Mesendoderm (in vitro differentiated cells): ENCODE data around the gene CHMP6.

Experiments
- DNase-seq: peaks from one replicate; pipeline ENCODE4 v3.0.0; 2013
- H2AK5ac ChIP-seq: 2 replicates; pipeline ENCODE4 v1.6.1; 2013; ENCODE audit warnings: low read length, inconsistent platforms
- H2BK120ac ChIP-seq: 2 replicates; pipeline ENCODE4 v1.6.1; 2013; ENCODE audit warnings: low read depth, mild to moderate bottlenecking, low read length, moderate library complexity, mixed read lengths
- H2BK15ac ChIP-seq: replicated peaks from 2 replicates; pipeline ENCODE4 v1.6.1; 2013; ENCODE audit warnings: low read depth, mild to moderate bottlenecking, moderate library complexity
- H2BK5ac ChIP-seq: 2 replicates; pipeline ENCODE4 v1.6.1; 2013; ENCODE audit warnings: low read length, inconsistent platforms
- H3K18ac ChIP-seq: 2 replicates; pipeline ENCODE4 v1.6.1; 2013; ENCODE audit warnings: mild to moderate bottlenecking, low read length, mixed read lengths
- H3K23ac ChIP-seq: one replicate; pipeline ENCODE4 v1.6.1; 2013; ENCODE audit warnings: low read length
- H3K27ac ChIP-seq: 2 replicates; pipeline ENCODE4 v1.5.1; 2013; ENCODE audit warnings: low read depth, mild to moderate bottlenecking, inconsistent platforms, low read length, moderate library complexity
- H3K27me3 ChIP-seq: 2 replicates; pipeline ENCODE4 v1.6.1; 2013; ENCODE audit warnings: low read length, control low read depth, mild to moderate bottlenecking, inconsistent platforms; ENCODE audit not compliant: insufficient read depth, poor library complexity
- H3K36me3 ChIP-seq: 2 replicates; pipeline ENCODE4 v1.6.1; 2013; ENCODE audit warnings: low read length, inconsistent platforms; ENCODE audit not compliant: control insufficient read depth, insufficient read depth
- H3K4ac ChIP-seq: one replicate; pipeline ENCODE4 v1.6.1; 2013; ENCODE audit warnings: low read depth, mild to moderate bottlenecking, low read length, moderate library complexity
- H3K4me1 ChIP-seq: 2 replicates; pipeline ENCODE4 v1.6.1; 2013; ENCODE audit warnings: low read depth, low read length, inconsistent platforms; ENCODE audit not compliant: control insufficient read depth
- H3K4me2 ChIP-seq: 2 replicates; pipeline ENCODE4 v1.6.1; 2013; ENCODE audit warnings: low read length
- H3K4me3 ChIP-seq: 2 replicates; pipeline ENCODE4 v1.5.1; 2013; ENCODE audit warnings: mild to moderate bottlenecking, low read length
- H3K56ac ChIP-seq: one replicate; pipeline ENCODE4 v1.6.1; 2013; ENCODE audit warnings: low read length
- H3K79me1 ChIP-seq: 2 replicates; pipeline ENCODE4 v1.6.1; 2013; ENCODE audit warnings: low read length, inconsistent platforms
- H3K79me2 ChIP-seq: 2 replicates; pipeline ENCODE4 v1.6.1; 2013; ENCODE audit warnings: mild to moderate bottlenecking, low read length; ENCODE audit not compliant: control insufficient read depth, insufficient read depth
- H3K9ac ChIP-seq: 2 replicates; pipeline ENCODE4 v1.6.1; 2013; ENCODE audit warnings: low read length, inconsistent platforms
- H4K5ac ChIP-seq: one replicate; pipeline ENCODE4 v1.6.1; 2013; ENCODE audit warnings: low read length
- H4K8ac ChIP-seq: one replicate; pipeline ENCODE4 v1.6.1; 2013; ENCODE audit warnings: low read depth, mild to moderate bottlenecking, control low read depth, low read length, moderate library complexity
- WGBS: extraction: QIAGEN DNeasy Blood & Tissue Kit; methylation state at CpG from one replicate; pipeline ENCODE4 v1.1.7; 2013; ENCODE audit warnings: low lambda C conversion rate, missing lambda C conversion rate; ENCODE audit not compliant: insufficient coverage; ENCODE audit errors: extremely low coverage; 5-methylcytosine and 5-hydroxymethylcytosine counted together

The CHMP6 gene

DNA sequence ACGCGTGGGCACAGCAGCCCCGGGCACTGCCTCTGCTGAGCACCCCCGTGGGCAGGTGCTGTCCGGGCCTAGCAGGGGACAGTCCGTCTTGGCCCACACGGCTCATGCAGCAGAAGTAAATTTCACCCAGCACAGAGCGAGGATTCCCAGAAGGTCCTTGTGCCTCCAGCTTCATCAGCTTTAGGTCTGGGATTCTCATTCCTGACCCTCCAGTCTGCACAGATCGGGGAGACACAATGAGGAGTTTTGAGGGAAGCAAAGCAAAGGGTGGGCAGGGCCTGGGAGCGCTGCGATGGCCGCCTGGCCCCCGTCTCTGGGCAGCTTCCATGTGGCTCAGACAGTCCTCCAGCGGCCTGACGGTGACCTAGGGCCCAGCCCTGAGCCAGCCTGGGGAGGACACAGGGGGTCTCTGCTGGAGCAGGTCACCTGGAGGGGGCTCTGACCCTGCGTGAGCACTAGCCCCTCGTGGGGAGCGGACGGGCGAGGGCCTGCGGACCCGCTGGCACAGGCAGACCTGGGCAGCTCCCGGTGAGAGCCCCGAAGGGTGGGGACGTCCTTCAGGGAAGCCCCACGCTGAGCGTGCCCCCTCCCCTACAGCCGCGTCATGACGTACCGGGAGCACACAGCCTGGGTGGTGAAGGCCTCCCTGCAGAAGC is 30.7 kb upstream of the CHMP6 start:
- WGBS: no CpG with 5 or more reads among the region's 31 CpGs
- H2AK5ac ChIP-seq: no peak overlapping the region
- H3K9ac ChIP-seq: no peak overlapping the region
- H3K4ac ChIP-seq: no peak overlapping the region
- H3K56ac ChIP-seq: no peak overlapping the region
- no peak overlapping the region for H2BK120ac ChIP-seq
- no peak overlapping the region for H3K27ac ChIP-seq
- H3K79me2 ChIP-seq: no peaks in the 10 kb centered on the region
- no peak overlapping the region for H3K4me3 ChIP-seq
- H3K36me3 ChIP-seq: no peaks in the 10 kb centered on the region
- H2BK5ac ChIP-seq: no peak overlapping the region
- H3K27me3 ChIP-seq: no peaks in the 10 kb centered on the region
- H2BK15ac ChIP-seq: no peak overlapping the region
- no peak overlapping the region for H3K23ac ChIP-seq
- no peak overlapping the region for H4K8ac ChIP-seq
- no peak overlapping the region for H3K18ac ChIP-seq
- no peak overlapping the region for H3K4me2 ChIP-seq
- no peaks in the 10 kb centered on the region for H3K79me1 ChIP-seq
- H3K4me1 ChIP-seq: no peaks in the 10 kb centered on the region
- DNase-seq: no peak
- H4K5ac ChIP-seq: no peak overlapping the region

DNA sequence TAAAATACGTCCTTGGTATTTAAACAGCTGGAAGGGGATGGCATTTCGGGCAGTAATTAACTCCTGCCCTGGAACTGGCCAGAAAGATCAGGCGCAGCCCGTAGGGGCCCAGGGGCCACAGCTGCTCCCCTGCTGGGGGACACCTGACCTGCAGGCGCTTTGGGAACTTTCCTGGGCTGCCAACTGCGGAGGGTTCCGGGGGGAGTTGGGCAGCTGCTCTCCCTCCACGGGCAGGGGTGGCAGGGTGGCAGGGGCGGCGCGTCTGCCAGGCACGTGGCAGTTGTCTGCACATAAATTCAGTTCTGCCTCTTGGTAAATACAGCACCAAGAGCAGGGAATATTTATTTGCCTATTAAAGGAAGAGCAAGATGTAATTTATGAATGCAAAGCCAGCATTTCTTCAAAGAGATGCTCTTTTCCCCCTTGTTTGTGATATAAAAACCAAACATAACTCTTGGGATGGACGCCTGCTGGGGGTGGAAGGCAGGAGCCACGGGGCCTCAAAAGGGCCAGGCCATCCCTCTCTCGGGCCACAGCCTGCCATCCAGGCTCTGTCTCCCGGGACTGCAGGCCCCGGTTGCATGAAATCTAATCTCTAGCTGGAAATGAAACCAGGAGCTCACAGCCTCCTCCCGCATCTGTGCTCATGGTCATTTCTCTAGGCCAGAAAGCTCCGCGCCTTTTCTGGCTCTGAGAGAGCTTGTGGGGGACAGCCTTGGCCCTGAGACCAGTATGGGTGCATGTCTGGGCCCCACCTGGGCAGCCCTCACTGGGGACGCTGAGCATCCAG is 29.9 kb upstream of the CHMP6 start:
- no CpG with 5 or more reads among the region's 21 CpGs for WGBS
- Histone ChIP-seq H3K79me2 (no peaks in the 10 kb centered on the region), H2BK120ac (no peak overlapping the region), H2AK5ac (no peak overlapping the region), H3K56ac (no peak overlapping the region), H2BK5ac (no peak overlapping the region), H3K27me3 (no peaks in the 10 kb centered on the region), H3K4me2 (no peak overlapping the region), H3K36me3 (no peaks in the 10 kb centered on the region), H3K4me1 (no peaks in the 10 kb centered on the region), H3K4ac (no peak overlapping the region), H3K9ac (no peak overlapping the region), H3K79me1 (no peaks in the 10 kb centered on the region), H3K4me3 (no peak overlapping the region), H3K18ac (no peak overlapping the region), H2BK15ac (no peak overlapping the region), H3K23ac (no peak overlapping the region), H4K5ac (no peak overlapping the region), H4K8ac (no peak overlapping the region), H3K27ac (no peak overlapping the region)
- no peak for DNase-seq

GRCh38 chr17:80962356-80963329 is 29.0 kb upstream of the CHMP6 start:
- H4K8ac ChIP-seq: no peak overlapping the region
- no peak overlapping the region for H3K18ac ChIP-seq
- no peaks in the 10 kb centered on the region for H3K4me1 ChIP-seq
- H3K79me2 ChIP-seq: no peaks in the 10 kb centered on the region
- no peak overlapping the region for H3K4ac ChIP-seq
- H3K4me2 ChIP-seq: no peak overlapping the region
- H3K79me1 ChIP-seq: no peaks in the 10 kb centered on the region
- no peak for DNase-seq
- no peak overlapping the region for H2BK5ac ChIP-seq
- H3K27me3 ChIP-seq: no peaks in the 10 kb centered on the region
- no peak overlapping the region for H3K27ac ChIP-seq
- no peak overlapping the region for H3K56ac ChIP-seq
- no peak overlapping the region for H3K23ac ChIP-seq
- no peak overlapping the region for H3K4me3 ChIP-seq
- no peak overlapping the region for H4K5ac ChIP-seq
- no peaks in the 10 kb centered on the region for H3K36me3 ChIP-seq
- no peak overlapping the region for H3K9ac ChIP-seq
- no peak overlapping the region for H2BK120ac ChIP-seq
- H2BK15ac ChIP-seq: no peak overlapping the region
- no CpG with 5 or more reads among the region's 41 CpGs for WGBS
- H2AK5ac ChIP-seq: no peak overlapping the region

DNA sequence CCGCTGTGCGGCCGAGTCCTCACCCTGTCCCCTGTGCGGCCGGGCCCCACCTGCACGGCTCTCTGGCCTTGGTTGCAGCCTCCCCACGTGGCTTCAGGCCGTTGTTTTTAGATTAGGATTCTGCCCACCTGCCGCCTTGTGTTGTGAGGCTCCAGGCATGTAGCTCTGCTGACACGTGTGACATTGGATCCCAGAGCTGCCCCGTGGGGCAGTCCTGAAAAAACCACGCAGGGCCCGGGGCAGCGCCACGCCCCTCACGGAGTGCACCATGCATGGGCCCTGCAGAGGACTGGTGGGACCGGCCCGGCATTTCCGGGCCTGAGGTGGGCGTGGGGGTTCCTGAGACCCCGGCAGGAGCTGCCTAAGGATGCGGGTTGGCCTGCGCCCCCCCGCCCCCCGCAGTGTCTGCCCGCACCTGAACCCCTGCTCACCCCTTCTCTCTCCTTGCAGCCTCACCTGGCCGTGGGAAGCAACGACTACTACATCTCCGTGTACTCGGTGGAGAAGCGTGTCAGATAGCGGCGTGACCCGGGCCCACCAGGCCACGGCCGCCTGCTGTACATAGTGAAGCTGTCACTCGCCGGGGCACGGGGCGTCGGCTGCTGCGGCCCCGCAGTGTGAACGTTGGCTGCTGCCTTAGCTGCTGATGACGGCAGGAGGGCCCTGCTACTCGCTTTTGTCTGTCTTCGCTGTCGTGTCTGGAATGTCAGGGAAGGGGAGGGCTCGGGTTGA is 27.7 kb upstream of the CHMP6 start:
- WGBS: no CpG with 5 or more reads among the region's 49 CpGs
- H3K79me1 ChIP-seq: no peaks in the 10 kb centered on the region
- no peak overlapping the region for H3K27ac ChIP-seq
- H2BK120ac ChIP-seq: no peak overlapping the region
- H3K27me3 ChIP-seq: no peaks in the 10 kb centered on the region
- H4K8ac ChIP-seq: no peak overlapping the region
- H3K4me2 ChIP-seq: no peak overlapping the region
- H3K4me1 ChIP-seq: no peaks in the 10 kb centered on the region
- no peak overlapping the region for H3K18ac ChIP-seq
- no peak overlapping the region for H2BK15ac ChIP-seq
- H3K56ac ChIP-seq: no peak overlapping the region
- no peaks in the 10 kb centered on the region for H3K36me3 ChIP-seq
- H2BK5ac ChIP-seq: no peak overlapping the region
- no peak overlapping the region for H4K5ac ChIP-seq
- no peak overlapping the region for H3K4ac ChIP-seq
- no peak for DNase-seq
- no peak overlapping the region for H2AK5ac ChIP-seq
- no peak overlapping the region for H3K9ac ChIP-seq
- H3K4me3 ChIP-seq: no peak overlapping the region
- no peak overlapping the region for H3K23ac ChIP-seq
- no peaks in the 10 kb centered on the region for H3K79me2 ChIP-seq

GRCh38 chr17:80964544-80964856 is 27.1 kb upstream of the CHMP6 start:
- H2BK5ac ChIP-seq: no peak overlapping the region
- H3K27ac ChIP-seq: no peak overlapping the region
- H3K79me2 ChIP-seq: no peaks in the 10 kb centered on the region
- H3K27me3 ChIP-seq: no peaks in the 10 kb centered on the region
- H4K8ac ChIP-seq: no peak overlapping the region
- H2AK5ac ChIP-seq: no peak overlapping the region
- H3K4me1 ChIP-seq: no peaks in the 10 kb centered on the region
- WGBS: no CpG with 5 or more reads among the region's 14 CpGs
- H3K4me2 ChIP-seq: no peak overlapping the region
- no peak overlapping the region for H2BK15ac ChIP-seq
- no peak overlapping the region for H3K56ac ChIP-seq
- no peak overlapping the region for H3K4me3 ChIP-seq
- H2BK120ac ChIP-seq: no peak overlapping the region
- no peak overlapping the region for H3K23ac ChIP-seq
- no peak overlapping the region for H4K5ac ChIP-seq
- no peaks in the 10 kb centered on the region for H3K36me3 ChIP-seq
- no peaks in the 10 kb centered on the region for H3K79me1 ChIP-seq
- no peak overlapping the region for H3K4ac ChIP-seq
- H3K18ac ChIP-seq: no peak overlapping the region
- DNase-seq: no peak
- H3K9ac ChIP-seq: no peak overlapping the region
